Esophagus muscularis mucosa (tissue), 4 donors: Measurements from ENCODE around the gene SUPT3H. TPM values are rescaled to one million over a fixed set of nuclear protein-coding genes. Genes with fewer than 3 reads are reported as not detected.

Experiments
- DNase-seq: peaks from one replicate; pipeline ENCODE4 v3.0.0-alpha.2; 2017; ENCODE audit errors: extremely low spot score
- H3K27ac ChIP-seq, 4 donors: fragments of 200-600 bp; sonication (generic); replicated peaks in 1 of 4; 1 replicate in 3 of 4; 2 replicates in 1 of 4; pipeline ENCODE4 v1.5.1; 2016 to 2019; ENCODE audit warnings: mild to moderate bottlenecking in 1 of 4
- H3K27me3 ChIP-seq, 4 donors: fragments of 200-600 bp; sonication (generic); one replicate each; pipeline versions ENCODE4 v1.5.1 to v1.6.0; 2016 to 2019
- H3K36me3 ChIP-seq, 4 donors: fragments of 200-600 bp; sonication (generic); one replicate each; pipeline ENCODE4 v1.5.1; 2016 to 2019
- H3K4me1 ChIP-seq, 4 donors: fragments of 200-600 bp; sonication (generic); one replicate each; pipeline ENCODE4 v1.5.1; 2016 to 2019
- H3K4me3 ChIP-seq, 4 donors: fragments of 200-600 bp; sonication (generic); 1 replicate in 2 of 4; 2 replicates in 2 of 4; pipeline ENCODE4 v1.5.1; 2016 to 2019; ENCODE audit warnings: mild to moderate bottlenecking in 4 of 4, moderate library complexity in 1 of 4
- H3K9me3 ChIP-seq, 4 donors: fragments of 200-600 bp; sonication (generic); 1 replicate in 3 of 4; 2 replicates in 1 of 4; pipeline ENCODE4 v1.5.1; 2016 to 2019
- EP300 ChIP-seq: sonication (generic); formaldehyde crosslinking; IDR thresholded peaks from one replicate; pipeline ENCODE4 v1.6.1; 2017; ENCODE audit warnings: antibody characterized with exemption
- POLR2A ChIP-seq: fragments of 450-650 bp; IDR thresholded peaks from one replicate; pipeline ENCODE4 v1.6.1; 2017; ENCODE audit warnings: antibody characterized with exemption, moderate library complexity, mild to moderate bottlenecking, low read depth
- POLR2AphosphoS5 ChIP-seq, 2 donors: sonication (generic); formaldehyde crosslinking; IDR thresholded peaks; one replicate each; pipeline ENCODE4 v1.6.1; 2017; ENCODE audit warnings: antibody characterized with exemption in 2 of 2
- WGBS: methylation state at CpG from one replicate; pipeline ENCODE4 v1.1.5; 2018; 5-methylcytosine and 5-hydroxymethylcytosine counted together
- intact Hi-C: fragments of 100-400 bp; cut with DNase I; formaldehyde crosslinking; loops from one replicate; pipeline ENCODE4 v1.15.1; 2023
- total RNA-seq, 4 donors: library from RNA; depleted of rRNA; stranded (reverse); fragments of >200 nt; gene quantifications; one replicate each; pipeline versions ENCODE4 v1.1.0 to v1.2.1, GENCODE V29; 2016
- TF ChIP-seq, protein P1 (sequence below), 3 experiments: fragments of 200-600 bp in 2 of 3; fragments of 450-650 bp in 1 of 3; sonication (generic) in 2 of 3; IDR thresholded peaks; one replicate each; pipeline ENCODE4 v1.5.1; 2017 to 2019; ENCODE audit warnings: antibody characterized with exemption in 3 of 3, mild to moderate bottlenecking in 2 of 3, moderate library complexity in 1 of 3

The SUPT3H gene
- total RNA-seq, 4 donors from 2014 or later, result 5.1 to 13.3 (median 9.9) TPM

DNA sequence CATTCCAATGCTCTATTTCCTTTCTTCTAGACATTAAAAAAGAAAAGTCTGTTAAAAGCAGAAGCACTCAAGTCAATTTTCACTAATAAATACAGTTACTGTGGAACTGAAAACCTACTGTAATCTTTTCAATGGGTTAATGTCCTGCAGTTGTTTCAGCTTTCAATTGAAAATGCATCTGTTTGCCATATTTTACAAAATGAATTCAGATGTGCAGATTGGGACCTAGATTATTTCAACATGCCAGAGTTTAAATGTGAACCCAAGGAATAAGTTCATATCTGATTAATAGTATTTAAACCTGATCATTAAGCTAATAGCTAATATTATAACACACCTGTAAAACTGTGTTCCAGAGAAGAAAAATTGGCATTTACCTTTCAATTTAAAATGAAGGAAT lies 9.7 kb downstream of the SUPT3H start:
- no peak for DNase-seq
- intact Hi-C loops, result no loop called here
- no peak overlapping the region for H3K27ac ChIP-seq

DNA sequence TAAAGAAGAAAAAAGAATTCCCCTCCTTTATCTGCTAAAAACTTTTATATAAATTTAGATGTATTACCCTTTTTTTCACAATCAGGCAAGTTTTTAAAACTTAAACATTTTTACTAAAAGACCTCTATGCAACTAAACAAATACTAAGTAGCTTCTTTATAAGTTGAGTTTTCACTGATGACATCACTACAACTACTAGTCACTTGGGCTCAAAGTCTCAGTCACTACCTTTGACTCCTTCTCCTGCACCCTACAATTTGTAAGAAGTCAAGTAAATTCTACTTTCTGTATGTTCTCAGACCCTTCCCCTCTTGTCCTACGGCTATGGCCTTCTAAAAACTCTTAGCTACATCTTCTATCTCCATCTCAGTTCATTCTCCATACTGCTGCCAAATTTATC lies 11.2 kb downstream of the SUPT3H start:
- WGBS, result 100% methylated on average over 1 of the region's 1 CpG
- Histone ChIP-seq H3K36me3 (no peaks in the 10 kb centered on the region), H3K4me3 (no peak overlapping the region), H3K27ac (no peak overlapping the region), H3K9me3 (no peaks in the 10 kb centered on the region), H3K4me1 (no peaks in the 10 kb centered on the region), H3K27me3 (no peaks in the 10 kb centered on the region)
- DNase-seq, result no peak
- no peak for TF ChIP-seq POLR2AphosphoS5 (IDR thresholded peaks at IDR 0.05)
- no peak for TF ChIP-seq POLR2A
- TF ChIP-seq, protein P1, sequence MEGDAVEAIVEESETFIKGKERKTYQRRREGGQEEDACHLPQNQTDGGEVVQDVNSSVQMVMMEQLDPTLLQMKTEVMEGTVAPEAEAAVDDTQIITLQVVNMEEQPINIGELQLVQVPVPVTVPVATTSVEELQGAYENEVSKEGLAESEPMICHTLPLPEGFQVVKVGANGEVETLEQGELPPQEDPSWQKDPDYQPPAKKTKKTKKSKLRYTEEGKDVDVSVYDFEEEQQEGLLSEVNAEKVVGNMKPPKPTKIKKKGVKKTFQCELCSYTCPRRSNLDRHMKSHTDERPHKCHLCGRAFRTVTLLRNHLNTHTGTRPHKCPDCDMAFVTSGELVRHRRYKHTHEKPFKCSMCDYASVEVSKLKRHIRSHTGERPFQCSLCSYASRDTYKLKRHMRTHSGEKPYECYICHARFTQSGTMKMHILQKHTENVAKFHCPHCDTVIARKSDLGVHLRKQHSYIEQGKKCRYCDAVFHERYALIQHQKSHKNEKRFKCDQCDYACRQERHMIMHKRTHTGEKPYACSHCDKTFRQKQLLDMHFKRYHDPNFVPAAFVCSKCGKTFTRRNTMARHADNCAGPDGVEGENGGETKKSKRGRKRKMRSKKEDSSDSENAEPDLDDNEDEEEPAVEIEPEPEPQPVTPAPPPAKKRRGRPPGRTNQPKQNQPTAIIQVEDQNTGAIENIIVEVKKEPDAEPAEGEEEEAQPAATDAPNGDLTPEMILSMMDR (IDR thresholded peaks at IDR 0.05), result no peak
- no peak for TF ChIP-seq EP300
- intact Hi-C loops, result no loop called here

More for the DNA sequence above, 9.7 kb downstream of the SUPT3H start:
- no peaks in the 10 kb centered on the region for H3K9me3 ChIP-seq
- no peaks in the 10 kb centered on the region for H3K4me1 ChIP-seq
- no peaks in the 10 kb centered on the region for H3K27me3 ChIP-seq
- H3K4me3 ChIP-seq, result no peak overlapping the region
- H3K36me3 ChIP-seq, result no peaks in the 10 kb centered on the region
- TF ChIP-seq POLR2A (no peak), EP300 (no peak), POLR2AphosphoS5 (IDR thresholded peaks at IDR 0.05) (no peak)
- TF ChIP-seq, protein P1 (IDR thresholded peaks at IDR 0.05), result no peak

GRCh38 chr6:45365036-45365435 lies 12.7 kb downstream of the SUPT3H start:
- no peaks in the 10 kb centered on the region for H3K4me1 ChIP-seq
- no peak overlapping the region for H3K27ac ChIP-seq
- 80% methylated on average over 1 of the region's 1 CpG for WGBS
- DNase-seq, result no peak
- no peaks in the 10 kb centered on the region for H3K36me3 ChIP-seq
- no peaks in the 10 kb centered on the region for H3K9me3 ChIP-seq
- no peaks in the 10 kb centered on the region for H3K27me3 ChIP-seq
- intact Hi-C loops, result no loop called here
- TF ChIP-seq EP300 (no peak), POLR2A (no peak), POLR2AphosphoS5 (IDR thresholded peaks at IDR 0.05) (no peak)
- TF ChIP-seq, protein P1 (IDR thresholded peaks at IDR 0.05), result no peak
- H3K4me3 ChIP-seq, result no peak overlapping the region

- no peaks in the 10 kb centered on the region for H3K9me3 ChIP-seq
- no peak overlapping the region for H3K4me3 ChIP-seq
- H3K4me1 ChIP-seq, result no peaks in the 10 kb centered on the region
- no peak overlapping the region for H3K27ac ChIP-seq
- no peaks in the 10 kb centered on the region for H3K36me3 ChIP-seq
- intact Hi-C loops, result no loop called here
- TF ChIP-seq, protein P1 (IDR thresholded peaks at IDR 0.05), result no peak
- no peak for TF ChIP-seq POLR2AphosphoS5 (IDR thresholded peaks at IDR 0.05)
- TF ChIP-seq EP300, result no peak
- TF ChIP-seq POLR2A, result no peak
- DNase-seq, result no peak
- H3K27me3 ChIP-seq, result no peaks in the 10 kb centered on the region
Observed at GRCh38 chr6:45364466-45364865, 13.3 kb downstream of the SUPT3H start.

- intact Hi-C loops, result no loop called here
- DNase-seq, result no peak
- Histone ChIP-seq H3K4me3 (no peak overlapping the region), H3K9me3 (no peaks in the 10 kb centered on the region), H3K27me3 (no peaks in the 10 kb centered on the region), H3K27ac (no peak overlapping the region), H3K4me1 (no peaks in the 10 kb centered on the region), H3K36me3 (no peaks in the 10 kb centered on the region)
- 93% methylated on average over 2 of the region's 2 CpGs for WGBS
- TF ChIP-seq POLR2AphosphoS5 (IDR thresholded peaks at IDR 0.05) (no peak), POLR2A (no peak), EP300 (no peak)
- TF ChIP-seq, protein P1 (IDR thresholded peaks at IDR 0.05), result no peak
Observed at GRCh38 chr6:45353654-45354053, 24.1 kb downstream of the SUPT3H start.
